HEK293T (cell line): ENCODE results near the gene DEPDC1B.

ENCODE experiments used
- BHLHE40 ChIP-seq: fragments of 450-650 bp; IDR thresholded peaks from 2 replicates; pipeline ENCODE4 v1.6.1; 2016; ENCODE audit warnings: mild to moderate bottlenecking, moderate library complexity, borderline replicate concordance
- ELF4 ChIP-seq: fragments of 450-650 bp; IDR thresholded peaks from 2 replicates; pipeline ENCODE4 v1.6.1; 2017; ENCODE audit warnings: antibody characterized with exemption
- FOXM1 ChIP-seq: fragments of 450-650 bp; IDR thresholded peaks from 2 replicates; pipeline ENCODE4 v1.6.1; 2017; ENCODE audit warnings: mild to moderate bottlenecking, borderline replicate concordance
- SP1 ChIP-seq: fragments of 450-650 bp; IDR thresholded peaks from 2 replicates; pipeline ENCODE4 v1.6.1; 2017

DNA sequence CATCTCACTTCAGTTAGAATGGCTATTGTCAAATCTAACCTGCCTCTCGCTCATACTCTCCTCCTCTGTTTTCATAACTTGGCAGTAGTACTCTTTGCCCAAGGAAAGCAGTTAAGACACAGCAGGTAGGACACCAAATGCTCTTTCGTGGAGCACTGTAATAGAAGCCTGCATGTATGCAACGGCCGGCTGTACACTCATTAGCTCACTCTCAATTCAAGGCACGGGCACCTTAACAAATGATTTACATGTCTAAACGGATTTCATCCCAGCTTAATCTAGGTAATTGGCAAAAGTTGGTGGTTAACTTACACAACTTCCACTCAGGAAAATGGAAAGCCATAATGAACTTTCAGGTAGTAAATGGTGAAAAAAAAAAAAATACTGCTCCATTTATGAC lies 14.9 kb downstream of the DEPDC1B start:
- TF ChIP-seq ELF4 = no peak
- TF ChIP-seq SP1 = no peak
- no peak for TF ChIP-seq BHLHE40
- no peak for TF ChIP-seq FOXM1
